ENCODE data around the gene OPCML.

OPCML gene

GRCh38 chr11:133501643-133502539 is 30.4 kb downstream of the OPCML start:
- H4K20me1 ChIP-seq (ENCODE audit: low read depth, low read length) = no peaks in the 10 kb centered on the region
- no peaks in the 10 kb centered on the region for H3K79me2 ChIP-seq (ENCODE audit: insufficient read depth, low read length)
- TF ChIP-seq, protein P1, sequence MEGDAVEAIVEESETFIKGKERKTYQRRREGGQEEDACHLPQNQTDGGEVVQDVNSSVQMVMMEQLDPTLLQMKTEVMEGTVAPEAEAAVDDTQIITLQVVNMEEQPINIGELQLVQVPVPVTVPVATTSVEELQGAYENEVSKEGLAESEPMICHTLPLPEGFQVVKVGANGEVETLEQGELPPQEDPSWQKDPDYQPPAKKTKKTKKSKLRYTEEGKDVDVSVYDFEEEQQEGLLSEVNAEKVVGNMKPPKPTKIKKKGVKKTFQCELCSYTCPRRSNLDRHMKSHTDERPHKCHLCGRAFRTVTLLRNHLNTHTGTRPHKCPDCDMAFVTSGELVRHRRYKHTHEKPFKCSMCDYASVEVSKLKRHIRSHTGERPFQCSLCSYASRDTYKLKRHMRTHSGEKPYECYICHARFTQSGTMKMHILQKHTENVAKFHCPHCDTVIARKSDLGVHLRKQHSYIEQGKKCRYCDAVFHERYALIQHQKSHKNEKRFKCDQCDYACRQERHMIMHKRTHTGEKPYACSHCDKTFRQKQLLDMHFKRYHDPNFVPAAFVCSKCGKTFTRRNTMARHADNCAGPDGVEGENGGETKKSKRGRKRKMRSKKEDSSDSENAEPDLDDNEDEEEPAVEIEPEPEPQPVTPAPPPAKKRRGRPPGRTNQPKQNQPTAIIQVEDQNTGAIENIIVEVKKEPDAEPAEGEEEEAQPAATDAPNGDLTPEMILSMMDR (IDR thresholded peaks at IDR 0.05; ENCODE audit: insufficient read depth, low read length, poor library complexity, severe bottlenecking) = no peak
- TF ChIP-seq EZH2phosphoT487 (conservative IDR thresholded peaks at IDR 0.05; ENCODE audit: low read length) = no peak
- no peak overlapping the region for H3K4me2 ChIP-seq (ENCODE audit: low read depth, low read length, poor library complexity, severe bottlenecking)
- no peaks in the 10 kb centered on the region for H3K36me3 ChIP-seq (ENCODE audit: low read length)
- H3K27me3 ChIP-seq (ENCODE audit: low read length) = no peaks in the 10 kb centered on the region
- no peaks in the 10 kb centered on the region for H3K9me2 ChIP-seq (replicated peaks; ENCODE audit: insufficient read depth, low read length)
- H3F3A ChIP-seq (ENCODE audit: insufficient read depth) = no peaks in the 10 kb centered on the region
- H2AFZ ChIP-seq (ENCODE audit: low read depth, low read length, severe bottlenecking) = no peak overlapping the region
- no peaks in the 10 kb centered on the region for H3K9me3 ChIP-seq (ENCODE audit: insufficient read depth, low read length)
- no peak overlapping the region for H3K27ac ChIP-seq (ENCODE audit: low read depth, low read length)
- no peak overlapping the region for H3K4me3 ChIP-seq (ENCODE audit: insufficient read depth, low read length, poor library complexity, severe bottlenecking)
- no peak overlapping the region for H3K9ac ChIP-seq (ENCODE audit: low read length)

GRCh38 chr11:133500936-133501335 is 31.4 kb downstream of the OPCML start:
- Histone ChIP-seq H3K36me3 (ENCODE audit: low read length) (no peaks in the 10 kb centered on the region), H3K4me2 (ENCODE audit: low read depth, low read length, poor library complexity, severe bottlenecking) (no peak overlapping the region), H3K79me2 (ENCODE audit: insufficient read depth, low read length) (no peaks in the 10 kb centered on the region), H3K9me2 (replicated peaks; ENCODE audit: insufficient read depth, low read length) (no peaks in the 10 kb centered on the region), H3F3A (ENCODE audit: insufficient read depth) (no peaks in the 10 kb centered on the region), H3K9ac (ENCODE audit: low read length) (no peak overlapping the region), H3K4me3 (ENCODE audit: insufficient read depth, low read length, poor library complexity, severe bottlenecking) (no peak overlapping the region), H4K20me1 (ENCODE audit: low read depth, low read length) (no peaks in the 10 kb centered on the region), H3K9me3 (ENCODE audit: insufficient read depth, low read length) (no peaks in the 10 kb centered on the region), H3K27me3 (ENCODE audit: low read length) (no peaks in the 10 kb centered on the region), H3K27ac (ENCODE audit: low read depth, low read length) (no peak overlapping the region), H2AFZ (ENCODE audit: low read depth, low read length, severe bottlenecking) (no peak overlapping the region)
- TF ChIP-seq, protein P1 (IDR thresholded peaks at IDR 0.05; ENCODE audit: insufficient read depth, low read length, poor library complexity, severe bottlenecking) = no peak
- TF ChIP-seq EZH2phosphoT487 (conservative IDR thresholded peaks at IDR 0.05; ENCODE audit: low read length) = no peak

- no peaks in the 10 kb centered on the region for H3K27me3 ChIP-seq (ENCODE audit: low read length)
- H3K4me2 ChIP-seq (ENCODE audit: low read depth, low read length, poor library complexity, severe bottlenecking) = no peak overlapping the region
- no peaks in the 10 kb centered on the region for H3K36me3 ChIP-seq (ENCODE audit: low read length)
Measured at GRCh38 chr11:133500435-133500834, 31.9 kb downstream of the OPCML start.

More at GRCh38 chr11:133500435-133500834, 31.9 kb downstream of the OPCML start:
- no peak overlapping the region for H3K4me3 ChIP-seq (ENCODE audit: insufficient read depth, low read length, poor library complexity, severe bottlenecking)
- H3K27ac ChIP-seq (ENCODE audit: low read depth, low read length) = no peak overlapping the region
- no peak overlapping the region for H2AFZ ChIP-seq (ENCODE audit: low read depth, low read length, severe bottlenecking)
- no peaks in the 10 kb centered on the region for H3K9me3 ChIP-seq (ENCODE audit: insufficient read depth, low read length)
- H4K20me1 ChIP-seq (ENCODE audit: low read depth, low read length) = no peaks in the 10 kb centered on the region
- no peaks in the 10 kb centered on the region for H3K79me2 ChIP-seq (ENCODE audit: insufficient read depth, low read length)
- no peaks in the 10 kb centered on the region for H3F3A ChIP-seq (ENCODE audit: insufficient read depth)
- no peaks in the 10 kb centered on the region for H3K9me2 ChIP-seq (replicated peaks; ENCODE audit: insufficient read depth, low read length)
- H3K9ac ChIP-seq (ENCODE audit: low read length) = no peak overlapping the region
- no peak for TF ChIP-seq EZH2phosphoT487 (conservative IDR thresholded peaks at IDR 0.05; ENCODE audit: low read length)
- TF ChIP-seq, protein P1 (IDR thresholded peaks at IDR 0.05; ENCODE audit: insufficient read depth, low read length, poor library complexity, severe bottlenecking) = no peak
